K562 (cell line): ENCODE data around the gene ANKLE1. TPM values are rescaled to one million over a fixed set of nuclear protein-coding genes. Genes with fewer than 3 reads are reported as not detected.
A peak's percentile ranks its signal among the peaks of the same experiment; 100 is the strongest.

Source experiments
- BMI1 ChIP-seq: fragments of 150-350 bp; IDR thresholded peaks from 2 replicates; pipeline ENCODE4 v1.6.1; 2014; ENCODE audit warnings: low read length
- CEBPB ChIP-seq: fragments of 450-650 bp; IDR thresholded peaks from 2 replicates; pipeline ENCODE4 v1.6.1; 2016; ENCODE audit warnings: missing genetic modification characterization, missing compliant biosample characterization
- CUX1 ChIP-seq: fragments of 200-800 bp; sonication (Bioruptor generic); IDR thresholded peaks from 2 replicates; pipeline ENCODE4 v1.6.1; 2016; ENCODE audit warnings: missing genetic modification characterization, missing compliant biosample characterization
- DMBX1 ChIP-seq: fragments of 250-450 bp; sonication (Bioruptor Pico); IDR thresholded peaks from 2 replicates; pipeline ENCODE4 v1.8.0; 2022; ENCODE audit warnings: inconsistent platforms, mild to moderate bottlenecking, moderate library complexity, borderline replicate concordance
- GTF2F1 ChIP-seq: IDR thresholded peaks from 2 replicates; pipeline ENCODE4 v1.6.1; 2011; ENCODE audit warnings: low read depth, low read length, improper control_type of control experiment
- MAX ChIP-seq: sonication (generic); formaldehyde crosslinking; IDR thresholded peaks from 2 replicates; pipeline ENCODE4 v1.9.0; 2022; ENCODE audit warnings: mild to moderate bottlenecking, missing genetic modification reagents
- MBD2 ChIP-seq: sonication (generic); IDR thresholded peaks from 2 replicates; pipeline ENCODE4 v1.6.1; 2016; ENCODE audit warnings: low read depth, borderline replicate concordance
- NFXL1 ChIP-seq: fragments of 450-650 bp; formaldehyde crosslinking; IDR thresholded peaks from 2 replicates; pipeline ENCODE4 v1.4.0; 2021; ENCODE audit warnings: mild to moderate bottlenecking
- PHF20 ChIP-seq: fragments of 450-650 bp; IDR thresholded peaks from 2 replicates; pipeline ENCODE4 v1.6.1; 2018; ENCODE audit not compliant: partially characterized antibody
- PKNOX1 ChIP-seq: fragments of 450-650 bp; IDR thresholded peaks from 2 replicates; pipeline ENCODE4 v1.6.1; 2016
- POLR2B ChIP-seq: fragments of 450-650 bp; IDR thresholded peaks from 2 replicates; pipeline ENCODE4 v1.6.1; 2018; ENCODE audit warnings: low read depth; ENCODE audit not compliant: partially characterized antibody
- SP1 ChIP-seq: sonication (generic); formaldehyde crosslinking; IDR thresholded peaks from 2 replicates; pipeline ENCODE4 v1.8.1; 2022; ENCODE audit warnings: mild to moderate bottlenecking, missing genetic modification reagents
- TAL1 ChIP-seq: fragments of 450-650 bp; IDR thresholded peaks from 2 replicates; pipeline ENCODE4 v1.6.1; 2016; ENCODE audit warnings: mild to moderate bottlenecking
- TCF7L2 ChIP-seq: fragments of 150-350 bp; IDR thresholded peaks from 2 replicates; pipeline ENCODE4 v1.6.1; 2016; ENCODE audit warnings: low read depth, mild to moderate bottlenecking, low read length, moderate library complexity
- THRAP3 ChIP-seq: fragments of 450-650 bp; IDR thresholded peaks from 2 replicates; pipeline ENCODE4 v1.6.1; 2016; ENCODE audit warnings: mild to moderate bottlenecking, inconsistent platforms, borderline replicate concordance
- ZBTB1 ChIP-seq: sonication (generic); formaldehyde crosslinking; IDR thresholded peaks from 2 replicates; pipeline ENCODE4 v1.8.1; 2023; ENCODE audit warnings: missing genetic modification reagents, low read depth, mild to moderate bottlenecking, borderline replicate concordance
- ZNF133 ChIP-seq: fragments of 250-450 bp; sonication (Bioruptor Pico); IDR thresholded peaks from 2 replicates; pipeline ENCODE4 v1.4.0; 2020; ENCODE audit warnings: mild to moderate bottlenecking
- ZNF561 ChIP-seq: fragments of 450-650 bp; formaldehyde crosslinking; conservative IDR thresholded peaks from 2 replicates; pipeline ENCODE4 v1.4.0; 2020; ENCODE audit warnings: mild to moderate bottlenecking, moderate library complexity
- ZNF740 ChIP-seq, 3 experiments: fragments of 200-800 bp in 1 of 3; sonication (Bioruptor generic) in 1 of 3; sonication (generic) in 1 of 3; formaldehyde crosslinking in 1 of 3; IDR thresholded peaks; 2 replicates each; pipeline versions ENCODE4 v1.6.1 to v1.8.0; 2016 to 2022; ENCODE audit warnings: mild to moderate bottlenecking in 2 of 3, missing compliant biosample characterization in 2 of 3, missing genetic modification characterization in 2 of 3, missing genetic modification reagents in 1 of 3
- ZNF778 ChIP-seq: fragments of 450-650 bp; formaldehyde crosslinking; IDR thresholded peaks from 2 replicates; pipeline ENCODE4 v1.4.0; 2020; ENCODE audit warnings: mild to moderate bottlenecking, moderate library complexity
- polyA plus RNA-seq, 8 experiments: library from polyadenylated mRNA; depleted of rRNA in 4 of 8; stranded (reverse) in 5 of 8; unstranded in 3 of 8; fragments of >200 nt; fragmentation: Nextera tagmentation in 2 of 8; fragmentation: Illumina TruSeq in 1 of 8; extraction: Ambion mirVana in 2 of 8; extraction: Trizol in 1 of 8; gene quantifications; 2 replicates each; pipeline versions ENCODE4 v1.2.1 to v1.2.3, GENCODE V29; 2011 to 2014; ENCODE audit warnings: inconsistent platforms in 1 of 8, missing spikeins in 1 of 8
- total RNA-seq, 7 experiments: library from RNA; depleted of rRNA in 6 of 7; stranded (reverse); fragments of >200 nt in 6 of 7; fragmentation: Illumina TruSeq in 2 of 7; extraction: Trizol in 2 of 7; gene quantifications; 2 replicates each; pipeline versions ENCODE4 v1.2.1 to v1.2.3, GENCODE V29; 2011 to 2021; ENCODE audit warnings: low replicate concordance in 1 of 7

The ANKLE1 gene
- total and polyA plus RNA-seq, 9 of the 15 experiments (the other 6 are each of a cell fraction or from before 2014, with no cell fraction given) = 0.63 to 9.2 (median 2.9) TPM

- TF ChIP-seq ZNF740 (CRISPR knock-in tag; IDR thresholded peaks at IDR 0.05) (no peak), ZNF740 (tag; IDR thresholded peaks at IDR 0.05) (no peak), PKNOX1 (peak; percentile 97), SP1 (peak; percentile 83), ZNF561 (CRISPR knock-in tag) (no peak), TCF7L2 (no peak), CUX1 (CRISPR knock-in tag) (no peak), NFXL1 (CRISPR knock-in tag) (no peak), POLR2B (no peak), ZNF778 (CRISPR knock-in tag) (no peak), TAL1 (0 out of 2 replicates have a peak, but pooled peaks have one; percentile 12), MAX (CRISPR knock-in tag) (no peak; the same call in 1 of the 2 replicates), CEBPB (tag) (no peak), PHF20 (peak; percentile 66), MBD2 (peak; percentile 60; the same call in 1 of the 2 replicates), ZBTB1 (CRISPR knock-in tag) (no peak; the same call in 1 of the 2 replicates), THRAP3 (no peak), BMI1 (no peak), DMBX1 (CRISPR knock-in tag) (peak; percentile 39; the same call in 1 of the 2 replicates), ZNF133 (CRISPR knock-in tag) (no peak), GTF2F1 (no peak)
Measured at GRCh38 chr19:17334414-17335409, 53.0 kb downstream of the ANKLE1 start, which contains the start of gene ANO8 (continued).
